Endothelial cell (in vitro differentiated cells): Measurements from ENCODE around the gene FAM193B. TPM values are rescaled to one million over a fixed set of nuclear protein-coding genes. Genes with fewer than 3 reads are reported as not detected.

Source experiments
- DNase-seq: peaks from one replicate; pipeline ENCODE4 v3.0.0; 2021; ENCODE audit warnings: low spot score
- H3K27ac Mint-ChIP-seq: one replicate; pipeline ENCODE4 v1.8.0; 2021; ENCODE audit warnings: mixed read lengths, inconsistent platforms; ENCODE audit not compliant: unreplicated experiment
- H3K27me3 Mint-ChIP-seq: one replicate; pipeline ENCODE4 v1.8.0; 2021; ENCODE audit warnings: mild to moderate bottlenecking, moderate library complexity, mixed read lengths, inconsistent platforms; ENCODE audit not compliant: unreplicated experiment
- H3K36me3 Mint-ChIP-seq: one replicate; pipeline ENCODE4 v1.8.0; 2021; ENCODE audit warnings: mild to moderate bottlenecking, low read depth, mixed read lengths, inconsistent platforms; ENCODE audit not compliant: unreplicated experiment
- H3K4me1 Mint-ChIP-seq: one replicate; pipeline ENCODE4 v1.8.0; 2021; ENCODE audit warnings: mild to moderate bottlenecking, mixed read lengths, inconsistent platforms; ENCODE audit not compliant: unreplicated experiment
- H3K4me3 Mint-ChIP-seq: one replicate; pipeline ENCODE4 v1.8.0; 2021; ENCODE audit warnings: mild to moderate bottlenecking, mixed read lengths, inconsistent platforms; ENCODE audit not compliant: unreplicated experiment
- H3K9me3 Mint-ChIP-seq: one replicate; pipeline ENCODE4 v1.8.0; 2021; ENCODE audit warnings: mixed read lengths, inconsistent platforms; ENCODE audit not compliant: unreplicated experiment
- total RNA-seq: library from RNA; stranded (reverse); fragmentation: NEBNext Ultra II Directional; extraction: Animal tissue kit (Norgen Biotek cat#: 25700); gene quantifications from one replicate; pipeline ENCODE4 v1.2.1, GENCODE V29; 2021; ENCODE audit not compliant: unreplicated experiment
- TF ChIP-seq, protein P1 (sequence below): fragments of 200-600 bp; sonication (generic); IDR thresholded peaks from one replicate; pipeline ENCODE4 v1.5.0; 2021; ENCODE audit warnings: antibody characterized with exemption; ENCODE audit not compliant: unreplicated experiment

FAM193B gene
- total RNA-seq, 1 donor from 2014 or later = 97.6 TPM

DNA sequence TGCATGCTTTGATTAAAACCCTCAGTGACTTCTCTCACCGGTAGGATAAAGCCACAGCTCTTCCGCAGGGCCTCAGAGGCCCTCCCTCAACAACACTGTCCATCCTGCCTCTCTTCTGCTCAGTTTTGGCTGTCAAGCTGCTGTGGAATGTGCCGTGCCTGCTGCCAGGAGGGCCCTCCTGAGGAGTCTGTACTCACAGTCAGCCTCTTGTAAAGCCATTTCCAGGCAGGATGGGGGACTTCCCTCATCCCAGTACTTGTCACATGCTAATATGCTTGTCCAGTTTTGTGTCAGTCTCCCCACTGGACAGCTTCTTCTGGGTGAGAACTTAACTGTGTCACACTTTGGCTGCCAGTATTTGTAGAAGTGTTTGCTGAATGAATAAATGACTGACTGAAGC lies 23.7 kb downstream of the FAM193B start:
- DNase-seq = no peak
- TF ChIP-seq, protein P1, sequence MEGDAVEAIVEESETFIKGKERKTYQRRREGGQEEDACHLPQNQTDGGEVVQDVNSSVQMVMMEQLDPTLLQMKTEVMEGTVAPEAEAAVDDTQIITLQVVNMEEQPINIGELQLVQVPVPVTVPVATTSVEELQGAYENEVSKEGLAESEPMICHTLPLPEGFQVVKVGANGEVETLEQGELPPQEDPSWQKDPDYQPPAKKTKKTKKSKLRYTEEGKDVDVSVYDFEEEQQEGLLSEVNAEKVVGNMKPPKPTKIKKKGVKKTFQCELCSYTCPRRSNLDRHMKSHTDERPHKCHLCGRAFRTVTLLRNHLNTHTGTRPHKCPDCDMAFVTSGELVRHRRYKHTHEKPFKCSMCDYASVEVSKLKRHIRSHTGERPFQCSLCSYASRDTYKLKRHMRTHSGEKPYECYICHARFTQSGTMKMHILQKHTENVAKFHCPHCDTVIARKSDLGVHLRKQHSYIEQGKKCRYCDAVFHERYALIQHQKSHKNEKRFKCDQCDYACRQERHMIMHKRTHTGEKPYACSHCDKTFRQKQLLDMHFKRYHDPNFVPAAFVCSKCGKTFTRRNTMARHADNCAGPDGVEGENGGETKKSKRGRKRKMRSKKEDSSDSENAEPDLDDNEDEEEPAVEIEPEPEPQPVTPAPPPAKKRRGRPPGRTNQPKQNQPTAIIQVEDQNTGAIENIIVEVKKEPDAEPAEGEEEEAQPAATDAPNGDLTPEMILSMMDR = no peak
- Mint-ChIP-seq H3K36me3 (peaks cover 29% of the 10 kb centered on the region), H3K27me3 (peaks cover 15% of the 10 kb centered on the region), H3K9me3 (no peaks in the 10 kb centered on the region), H3K27ac (no peak overlapping the region), H3K4me3 (peak overlapping the region; percentile 35), H3K4me1 (no peaks in the 10 kb centered on the region)

DNA sequence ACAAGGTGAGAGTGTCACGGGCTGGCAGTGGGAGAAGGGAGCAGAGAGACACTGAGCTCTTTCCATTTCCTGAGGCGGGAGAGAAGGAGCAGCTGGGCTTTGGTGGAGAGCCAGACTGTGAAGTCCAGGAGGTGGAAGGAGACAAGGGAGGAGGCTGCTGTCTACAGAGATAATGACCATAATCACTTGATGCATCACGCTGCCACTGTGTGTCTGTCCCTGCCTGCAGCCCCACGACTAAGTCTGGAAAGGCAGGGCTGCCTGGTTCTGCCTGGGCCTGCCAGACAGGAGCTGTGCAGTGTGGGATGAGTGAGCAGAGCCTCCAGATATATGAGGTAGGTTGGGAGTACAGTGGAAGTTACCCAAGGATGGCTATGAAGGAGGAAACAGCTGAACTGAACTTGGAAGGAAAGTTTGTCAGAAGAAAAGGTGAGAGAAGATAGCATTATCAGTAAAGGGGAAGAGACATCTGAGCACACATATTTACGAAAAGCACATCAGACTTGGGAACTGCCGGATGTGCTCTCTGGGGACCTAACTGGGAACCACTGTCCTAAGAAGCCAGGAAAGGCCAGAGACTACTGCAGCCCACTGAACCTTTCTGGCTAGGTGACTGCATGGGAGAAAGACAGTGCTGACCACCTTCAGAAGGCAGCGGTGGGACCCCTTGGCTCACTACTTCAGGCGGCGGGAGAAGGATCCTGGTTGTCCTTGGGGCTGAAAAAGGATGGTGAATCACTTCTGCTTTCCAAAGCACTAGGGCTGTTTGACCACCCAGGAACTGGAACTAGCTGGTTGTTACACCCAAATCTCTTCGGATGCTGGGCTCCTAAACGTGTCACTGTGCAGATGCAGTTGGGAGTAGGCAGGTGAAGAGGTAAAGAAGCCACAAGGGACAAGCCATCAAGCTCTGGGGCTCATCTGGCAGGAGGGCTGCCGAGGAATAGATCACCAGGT lies 24.8 kb downstream of the FAM193B start:
- peak overlapping the region; percentile 58 for H3K4me3 Mint-ChIP-seq
- no peak overlapping the region for H3K27ac Mint-ChIP-seq
- peaks cover 31% of the 10 kb centered on the region for H3K36me3 Mint-ChIP-seq
- peaks cover 15% of the 10 kb centered on the region for H3K27me3 Mint-ChIP-seq
- H3K9me3 Mint-ChIP-seq = no peaks in the 10 kb centered on the region
- TF ChIP-seq, protein P1 = no peak
- H3K4me1 Mint-ChIP-seq = no peaks in the 10 kb centered on the region
- DNase-seq = no peak

- Mint-ChIP-seq H3K27me3 (peaks cover 15% of the 10 kb centered on the region), H3K4me3 (no peak overlapping the region), H3K36me3 (peaks cover 28% of the 10 kb centered on the region), H3K9me3 (no peaks in the 10 kb centered on the region), H3K27ac (no peak overlapping the region), H3K4me1 (no peaks in the 10 kb centered on the region)
- DNase-seq = no peak
- TF ChIP-seq, protein P1 = no peak
These were observed 25.7 kb downstream of the FAM193B start for GRCh38 chr5:177528631-177529030.

GRCh38 chr5:177527595-177527994 lies 26.8 kb downstream of the FAM193B start:
- H3K4me1 Mint-ChIP-seq = no peaks in the 10 kb centered on the region
- DNase-seq = no peak
- H3K27me3 Mint-ChIP-seq = peaks cover 11% of the 10 kb centered on the region
- peaks cover 23% of the 10 kb centered on the region for H3K36me3 Mint-ChIP-seq
- H3K4me3 Mint-ChIP-seq = no peak overlapping the region
- TF ChIP-seq, protein P1 = no peak
- no peak overlapping the region for H3K27ac Mint-ChIP-seq
- no peaks in the 10 kb centered on the region for H3K9me3 Mint-ChIP-seq

GRCh38 chr5:177526791-177527190 lies 27.6 kb downstream of the FAM193B start:
- H3K4me1 Mint-ChIP-seq = no peaks in the 10 kb centered on the region
- peaks cover 19% of the 10 kb centered on the region for H3K36me3 Mint-ChIP-seq
- TF ChIP-seq, protein P1 = no peak
- no peaks in the 10 kb centered on the region for H3K9me3 Mint-ChIP-seq
- peaks cover 7% of the 10 kb centered on the region for H3K27me3 Mint-ChIP-seq
- no peak overlapping the region for H3K4me3 Mint-ChIP-seq
- no peak overlapping the region for H3K27ac Mint-ChIP-seq
- DNase-seq = no peak
